Stimulated activated CD8-positive, alpha-beta memory T cell treated with anti-CD3 and anti-CD28 coated beads, Interleukin-15, amount 100 ng/mL, for 4 hours (primary cell): ENCODE data around the gene LRRC37B.
A peak's percentile ranks its signal among the peaks of the same experiment; 100 is the strongest.
"Not testable (repeated sequence)": the region's sequence is repeated elsewhere in the genome, so short reads cannot be mapped to it uniquely, and the experiment has no call there.

Source experiments
- DNase-seq, 2 donors: peaks; one replicate each; pipeline ENCODE4 v3.0.0-alpha.2; 2020; ENCODE audit warnings: low read depth in 2 of 2

Gene LRRC37B

GRCh38 chr17:32041306-32041875, 34.2 kb downstream of the LRRC37B start:
- not testable (repeated sequence) for DNase-seq

GRCh38 chr17:32042266-32042665, 35.1 kb downstream of the LRRC37B start:
- DNase-seq: not testable (repeated sequence)

- not testable (repeated sequence) for DNase-seq
Measured at GRCh38 chr17:32045611-32046010, 38.4 kb downstream of the LRRC37B start.

GRCh38 chr17:32047663-32048062, 40.5 kb downstream of the LRRC37B start:
- DNase-seq: not testable (repeated sequence)

- DNase-seq: not testable (repeated sequence)
Measured at GRCh38 chr17:32054985-32055384, 47.8 kb downstream of the LRRC37B start.

GRCh38 chr17:32055425-32055824, 48.2 kb downstream of the LRRC37B start:
- not testable (repeated sequence) for DNase-seq

GRCh38 chr17:32056500-32056899, 49.3 kb downstream of the LRRC37B start:
- not testable (repeated sequence) for DNase-seq

GRCh38 chr17:32057460-32058105, 50.4 kb downstream of the LRRC37B start:
- DNase-seq: not testable (repeated sequence)

GRCh38 chr17:32060695-32061094, 53.5 kb downstream of the LRRC37B start:
- not testable (repeated sequence) for DNase-seq

- DNase-seq: not testable (repeated sequence)
Measured at GRCh38 chr17:32061840-32062239, 54.7 kb downstream of the LRRC37B start.

- DNase-seq: not testable (repeated sequence)
Measured at GRCh38 chr17:32064091-32064490, 56.9 kb downstream of the LRRC37B start.

- DNase-seq: not testable (repeated sequence)
Measured at GRCh38 chr17:32066123-32066680, 59.0 kb downstream of the LRRC37B start.

- peak in 1 of 2 donors; percentile 31 for DNase-seq
Measured at GRCh38 chr17:32066863-32067642, 59.9 kb downstream of the LRRC37B start.

GRCh38 chr17:32069067-32069466, 61.9 kb downstream of the LRRC37B start:
- not testable (repeated sequence) for DNase-seq

- peak in 1 of 2 donors; percentile 15 for DNase-seq
Measured at GRCh38 chr17:32071961-32072360, 64.8 kb downstream of the LRRC37B start.

- DNase-seq: not testable (repeated sequence)
Measured at GRCh38 chr17:32073131-32073530, 65.9 kb downstream of the LRRC37B start.

- peak; percentile 40 to 43 for DNase-seq
Measured at GRCh38 chr17:32079753-32080152, 72.6 kb downstream of the LRRC37B start.

GRCh38 chr17:32083550-32083979, 76.4 kb downstream of the LRRC37B start:
- DNase-seq: not testable (repeated sequence)

GRCh38 chr17:32084003-32084941, 77.1 kb downstream of the LRRC37B start:
- not testable (repeated sequence) for DNase-seq

- not testable (repeated sequence) for DNase-seq
Measured at GRCh38 chr17:32084942-32085829, 78.0 kb downstream of the LRRC37B start.
